Endometrial microvascular endothelial cells (primary cell): Measurements from ENCODE around the gene CSNK2A3. TPM values are rescaled to one million over a fixed set of nuclear protein-coding genes. Genes with fewer than 3 reads are reported as not detected.

ENCODE experiments used
- in situ Hi-C: cut with HindIII; loops from 2 replicates; pipeline ENCODE4 v1.10.0; 2017; ENCODE audit warnings: low sequenced_read_pairs, low pct_unique_long_range_greater_than_20kb; ENCODE audit errors: inconsistent ontology term
- total RNA-seq: library from RNA; depleted of rRNA; stranded (reverse); fragments of >200 nt; gene quantifications from one replicate; pipeline ENCODE4 v1.2.3, GENCODE V29; 2015; ENCODE audit errors: inconsistent ontology term

CSNK2A3 gene
- total RNA-seq, 1 donor from 2014 or later: 0.65 TPM

DNA sequence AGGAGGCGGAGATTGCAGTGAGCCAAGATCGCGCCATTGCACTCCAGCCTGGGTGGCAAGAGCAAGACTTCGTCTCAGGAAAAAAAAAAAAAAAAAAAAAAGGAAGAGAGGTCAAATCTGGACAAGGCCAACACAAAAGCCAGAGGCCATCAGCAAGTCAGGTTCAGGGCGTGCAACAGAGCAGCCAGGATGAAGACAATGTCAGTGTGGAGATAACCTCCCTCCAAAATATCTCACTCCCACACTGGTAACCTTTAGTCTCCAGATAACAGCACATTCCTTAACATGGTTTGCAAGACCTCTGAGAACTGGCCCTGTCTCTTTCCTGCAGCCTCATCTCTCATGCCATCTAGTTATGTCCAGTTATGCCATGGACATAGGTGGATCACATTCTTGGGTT, 4.7 kb downstream of the CSNK2A3 start:
- in situ Hi-C loops: no loop called here

DNA sequence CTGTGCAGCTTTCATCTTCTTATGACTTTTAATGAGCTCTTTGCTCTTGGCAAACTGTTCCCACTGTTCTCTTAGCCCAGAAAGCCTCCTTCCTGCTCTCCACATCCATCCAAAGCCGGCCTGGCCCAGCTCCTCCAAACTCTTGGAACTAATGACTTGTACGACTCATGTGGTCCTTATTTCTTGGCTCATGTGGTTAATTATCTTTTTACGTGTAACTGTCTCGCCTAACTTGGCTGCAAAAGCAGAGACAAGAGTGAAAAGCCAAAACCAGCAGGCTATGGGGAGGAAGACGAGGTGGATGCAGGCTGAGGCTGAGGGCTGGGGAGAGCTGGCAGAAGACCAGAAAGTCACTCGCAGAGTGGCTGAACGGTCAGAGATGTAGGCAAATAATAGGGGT, 5.5 kb downstream of the CSNK2A3 start:
- in situ Hi-C loops: no loop called here

DNA sequence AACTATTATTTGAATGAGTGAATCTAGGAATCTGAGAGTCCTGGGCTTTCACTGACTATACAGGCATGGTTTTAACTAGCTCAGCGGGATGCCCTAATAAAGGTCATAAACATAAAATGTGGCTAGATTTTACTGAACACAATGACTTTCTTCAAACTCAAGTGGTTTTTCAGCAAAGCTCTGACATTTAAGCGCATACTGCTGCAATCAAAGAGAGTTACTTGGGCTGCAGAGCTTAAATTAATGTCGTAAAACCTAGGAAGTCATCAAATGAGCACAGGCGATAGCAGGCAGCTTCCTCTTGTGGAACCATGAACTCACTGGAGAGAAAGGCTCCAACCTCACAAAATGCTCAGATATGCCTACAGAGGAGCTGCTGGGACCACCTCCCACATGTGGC, 6.7 kb downstream of the CSNK2A3 start:
- in situ Hi-C loops: no loop called here

DNA sequence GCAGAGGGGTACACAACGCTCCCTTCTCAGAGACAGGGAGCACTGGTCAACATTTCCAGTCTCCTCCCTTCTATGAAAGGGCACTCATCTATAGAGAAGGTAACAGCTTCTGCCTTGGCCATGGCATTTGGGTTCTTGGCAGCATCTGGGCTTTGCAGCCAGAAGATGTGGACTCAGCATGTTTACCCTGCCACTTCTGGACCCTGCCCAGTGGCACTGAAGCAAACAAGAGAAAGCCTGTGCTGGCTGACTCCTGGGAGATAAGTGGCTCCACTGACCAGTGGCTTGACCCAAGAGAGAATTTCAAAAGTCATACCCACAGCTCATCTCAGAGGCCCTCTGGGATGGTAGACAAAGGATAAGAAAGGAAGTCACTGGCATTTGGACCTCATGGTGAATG, 8.0 kb downstream of the CSNK2A3 start:
- in situ Hi-C loops: no loop called here

DNA sequence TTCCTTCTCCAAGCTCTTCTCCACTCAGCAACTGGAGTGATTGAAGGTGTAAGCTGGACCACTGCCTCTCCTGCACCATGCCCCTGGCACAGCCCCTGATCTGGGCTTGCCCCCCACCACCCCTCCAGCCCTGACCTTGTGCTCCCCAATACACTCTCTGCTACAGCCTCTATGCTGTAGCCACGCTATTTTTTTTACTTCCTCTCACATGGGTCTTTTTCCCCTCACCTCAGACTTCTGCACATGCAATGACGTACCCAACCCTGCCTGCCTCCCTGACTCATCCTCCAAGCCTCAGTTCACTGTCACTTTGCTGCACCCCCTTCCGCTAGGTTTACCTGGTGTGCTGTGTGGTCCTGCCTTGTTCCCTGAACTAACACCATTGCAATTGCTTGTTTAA, 9.0 kb downstream of the CSNK2A3 start:
- in situ Hi-C loops: no loop called here

DNA sequence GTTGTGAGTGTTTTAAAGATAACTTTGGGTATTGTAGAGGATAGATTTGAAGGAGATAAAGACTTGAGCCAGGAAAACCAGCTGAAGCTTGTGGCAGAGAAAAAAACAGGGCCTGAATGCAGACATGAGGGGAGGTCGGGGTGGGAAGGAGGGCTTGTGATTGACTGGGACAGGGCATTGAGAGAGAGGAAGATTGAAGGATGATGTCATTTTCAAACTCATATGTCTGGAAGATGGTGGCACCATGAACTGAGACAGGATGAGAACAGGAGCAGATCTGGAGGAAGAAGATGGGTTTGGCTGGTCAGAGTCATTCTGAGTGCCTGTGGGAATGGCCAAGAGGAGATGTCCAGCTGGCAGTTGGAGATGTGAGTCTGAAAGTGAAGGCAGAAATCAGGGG, 14.7 kb downstream of the CSNK2A3 start:
- in situ Hi-C loops: no loop called here

DNA sequence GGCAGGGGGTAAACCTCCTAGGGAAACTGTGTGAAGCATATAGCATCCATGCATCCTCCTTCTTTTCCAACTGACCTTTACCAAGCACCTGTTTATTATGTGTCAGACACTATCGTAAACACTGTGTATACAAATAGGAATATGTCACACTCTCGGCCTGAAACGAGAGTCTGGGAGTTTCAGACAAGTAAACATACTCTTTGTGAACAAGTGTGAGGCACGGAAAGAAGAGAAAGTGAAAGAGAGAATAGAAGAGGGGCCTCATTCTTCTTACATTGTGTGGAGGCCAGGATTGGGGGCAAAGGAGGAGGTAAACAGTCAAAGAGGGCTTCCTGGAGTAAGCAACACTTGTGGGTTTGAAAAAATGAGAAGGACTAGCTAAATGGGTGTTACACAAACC, 16.4 kb downstream of the CSNK2A3 start:
- in situ Hi-C loops: no loop called here

DNA sequence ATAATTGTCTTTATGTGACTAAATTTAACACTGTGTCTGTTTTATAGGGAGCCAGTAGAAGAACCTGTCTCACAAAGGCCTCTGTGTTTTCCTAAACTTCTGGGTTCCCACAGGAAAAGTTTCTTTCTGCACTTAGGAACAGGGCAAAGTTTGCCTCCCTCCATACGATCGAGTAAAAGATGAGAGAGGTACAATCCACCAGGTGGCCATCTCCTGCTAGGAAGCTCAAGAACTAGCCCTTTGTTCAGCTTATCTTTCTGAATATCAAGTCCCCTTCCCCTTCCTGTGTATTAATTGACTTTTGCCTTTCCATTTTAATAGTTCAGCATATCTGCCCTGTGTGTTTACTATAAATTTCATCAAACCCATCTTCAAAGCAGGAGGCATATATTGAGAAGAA, 18.0 kb downstream of the CSNK2A3 start:
- in situ Hi-C loops: no loop called here

DNA sequence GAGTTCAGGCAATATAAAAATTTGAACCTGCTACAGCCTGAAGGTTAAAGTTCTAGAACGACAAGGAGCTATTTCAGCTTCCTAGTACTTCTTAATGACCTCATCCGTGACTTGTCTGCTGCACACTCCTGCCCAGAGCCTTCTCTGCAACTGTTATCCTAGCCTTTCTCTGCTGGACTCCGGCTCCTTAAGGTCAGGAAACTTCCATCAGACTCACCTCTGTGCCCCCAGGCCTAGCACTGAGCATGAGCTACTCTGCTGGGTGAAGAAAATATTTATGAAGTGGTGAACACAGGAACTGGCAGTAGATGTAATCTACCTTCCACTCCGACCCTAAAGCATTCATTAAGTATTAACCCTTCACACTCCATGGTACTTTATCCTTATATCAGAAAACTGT, 18.4 kb downstream of the CSNK2A3 start:
- in situ Hi-C loops: no loop called here

DNA sequence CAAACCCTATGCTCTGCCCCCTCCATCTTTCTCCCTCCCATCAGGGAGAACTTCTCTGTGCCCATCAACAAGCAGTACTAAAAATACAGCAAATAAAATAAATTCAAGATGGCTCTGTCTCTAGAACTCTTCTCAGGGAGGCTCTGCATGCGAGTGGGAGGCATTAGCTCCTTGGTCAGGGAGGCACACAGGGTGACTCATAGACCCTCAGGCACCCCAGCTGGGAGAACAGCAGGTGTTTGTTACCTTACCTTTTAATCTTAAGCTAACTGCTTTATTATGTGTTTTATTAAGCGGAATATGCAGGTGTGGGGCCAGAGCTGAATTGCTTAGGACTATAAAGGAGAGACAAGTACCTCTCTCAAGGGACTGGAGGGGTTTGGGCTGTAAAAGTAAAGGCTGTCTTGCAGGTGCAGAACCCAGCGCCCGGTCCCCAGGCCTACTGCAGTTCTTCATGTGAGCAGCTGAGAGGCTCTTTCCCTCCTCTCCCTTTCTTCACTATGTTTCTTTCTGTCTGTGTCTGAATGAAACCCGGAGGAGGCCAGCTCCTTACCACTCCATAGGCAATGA, 20.8 kb downstream of the CSNK2A3 start:
- in situ Hi-C loops: no loop called here

DNA sequence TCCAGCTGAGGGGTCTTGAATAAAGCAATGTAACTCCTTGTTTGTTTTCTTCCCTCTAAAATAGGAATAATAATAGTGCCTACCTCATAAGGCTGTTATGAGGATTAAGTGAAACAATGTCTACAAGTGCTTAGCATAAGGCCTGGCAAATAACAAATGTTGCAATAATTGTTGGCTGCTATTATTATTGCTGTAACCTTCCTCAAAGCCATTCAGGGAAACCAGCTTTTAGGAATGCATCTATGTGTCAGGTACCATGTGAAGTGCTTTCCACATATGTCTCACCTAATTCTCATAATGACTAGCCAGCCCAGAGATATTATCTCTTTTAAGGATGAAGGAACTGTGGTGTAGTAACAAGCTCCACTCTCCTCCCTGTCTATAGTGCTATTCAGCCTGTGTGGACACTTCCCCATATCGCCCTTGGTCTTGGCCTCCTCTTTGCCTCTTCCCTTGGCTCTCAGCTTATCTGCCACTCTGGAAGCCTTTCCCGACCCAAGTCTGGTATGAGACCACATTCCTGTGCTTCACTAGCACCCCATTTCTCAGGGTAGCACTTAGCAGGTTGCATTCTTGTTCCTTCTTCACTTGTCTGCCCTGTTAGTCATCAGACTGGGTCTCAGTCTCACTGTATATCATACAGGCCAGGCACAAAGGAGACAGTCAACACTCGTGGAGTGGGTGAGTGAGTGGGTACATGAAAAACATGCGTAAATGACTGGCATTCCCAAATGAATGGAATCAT, 23.8 kb downstream of the CSNK2A3 start:
- in situ Hi-C loops: no loop called here

DNA sequence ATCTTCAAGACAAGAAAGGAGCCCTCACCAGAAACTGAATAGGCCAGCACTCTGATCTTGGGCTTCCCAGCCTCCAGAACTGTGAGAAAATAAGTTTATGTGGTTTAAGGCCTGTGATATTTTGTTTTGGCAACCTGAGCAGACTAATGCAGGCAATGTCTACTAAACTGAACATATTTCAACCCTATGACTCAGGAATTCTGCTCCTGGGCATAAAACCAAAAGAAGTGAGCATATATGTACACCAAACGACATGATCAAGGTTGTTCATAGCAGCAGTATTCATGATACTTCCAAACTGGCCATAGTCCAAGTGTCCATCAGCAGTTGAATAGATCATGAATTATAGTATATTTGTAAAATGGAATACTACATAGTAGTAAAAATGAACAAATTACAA, 29.0 kb downstream of the CSNK2A3 start:
- in situ Hi-C loops: no loop called here

DNA sequence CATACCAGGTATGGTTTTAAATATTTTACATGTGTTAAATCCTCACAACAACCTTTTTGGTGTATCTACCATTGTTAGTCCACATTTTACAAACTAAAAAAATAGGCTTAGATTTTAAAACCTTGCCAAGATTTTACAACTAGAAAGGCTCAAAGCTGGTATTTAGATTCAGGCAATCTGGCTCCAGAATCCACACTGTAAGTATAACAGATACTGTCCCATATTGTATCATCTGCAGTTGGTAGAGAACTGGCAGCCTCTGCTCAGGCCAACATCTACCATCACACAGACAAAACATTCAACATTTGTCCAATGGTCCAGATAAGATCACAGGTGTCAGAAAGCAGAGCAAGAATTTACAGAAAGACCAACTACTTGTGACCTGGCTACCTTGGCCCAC, 30.9 kb downstream of the CSNK2A3 start:
- in situ Hi-C loops: no loop called here

DNA sequence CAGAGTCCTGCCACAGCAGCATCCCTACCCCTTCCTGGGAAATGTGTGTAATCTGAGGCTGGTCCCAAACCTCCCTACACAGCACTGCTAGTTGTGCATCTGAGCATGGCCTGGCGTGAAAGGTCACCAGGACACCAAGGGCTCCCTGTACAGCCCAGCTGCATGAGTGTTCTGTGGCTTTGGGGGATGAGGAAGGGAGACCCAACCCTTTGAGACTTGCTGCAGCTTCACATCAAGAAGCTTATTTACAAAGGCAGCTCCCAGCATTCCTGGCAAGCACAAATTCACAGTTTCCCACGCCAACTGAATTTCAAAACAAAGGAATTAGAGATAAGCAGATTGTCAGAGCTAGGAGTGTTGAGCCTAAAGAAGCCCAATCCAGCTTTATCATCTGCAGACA, 32.2 kb downstream of the CSNK2A3 start:
- in situ Hi-C loops: no loop called here

DNA sequence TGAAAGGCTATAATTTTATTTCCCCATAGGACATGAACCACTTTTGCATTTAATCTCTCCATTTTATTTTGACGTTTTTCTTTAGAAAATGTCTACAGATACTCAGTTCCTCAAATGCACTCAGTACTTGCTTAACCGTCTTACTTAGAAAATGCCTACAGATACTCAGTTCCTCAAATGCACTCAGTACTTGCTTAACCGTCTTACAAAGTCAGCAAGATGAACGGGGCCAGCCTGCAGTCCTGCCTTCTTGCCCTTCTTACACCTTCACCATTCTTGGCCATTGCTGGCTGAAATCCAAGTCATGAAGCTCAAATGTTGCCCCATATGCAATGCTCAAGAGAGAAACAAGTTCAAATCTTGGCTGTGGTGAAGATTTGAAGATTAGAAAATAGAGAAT, 34.1 kb downstream of the CSNK2A3 start:
- in situ Hi-C loops: no loop called here

DNA sequence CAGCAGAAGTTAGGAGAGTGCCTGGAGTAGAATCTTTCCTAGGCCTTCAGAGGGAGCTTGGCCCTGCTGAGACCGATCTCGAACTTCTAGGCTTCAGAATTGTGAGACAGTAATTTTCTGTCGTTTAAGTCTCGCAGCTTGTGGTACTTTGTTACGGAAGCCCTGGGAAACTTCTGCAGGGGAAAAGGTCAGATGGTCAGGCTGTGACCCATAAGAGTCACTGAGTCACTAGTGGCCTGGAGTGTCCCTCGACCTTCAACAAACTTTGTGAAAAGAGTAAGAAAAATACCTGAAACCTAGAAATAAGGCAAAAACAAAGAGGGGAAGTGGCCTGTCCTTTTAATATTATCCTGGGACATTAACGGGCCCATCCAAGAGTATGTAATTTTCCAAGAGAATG, 34.6 kb downstream of the CSNK2A3 start:
- in situ Hi-C loops: no loop called here

DNA sequence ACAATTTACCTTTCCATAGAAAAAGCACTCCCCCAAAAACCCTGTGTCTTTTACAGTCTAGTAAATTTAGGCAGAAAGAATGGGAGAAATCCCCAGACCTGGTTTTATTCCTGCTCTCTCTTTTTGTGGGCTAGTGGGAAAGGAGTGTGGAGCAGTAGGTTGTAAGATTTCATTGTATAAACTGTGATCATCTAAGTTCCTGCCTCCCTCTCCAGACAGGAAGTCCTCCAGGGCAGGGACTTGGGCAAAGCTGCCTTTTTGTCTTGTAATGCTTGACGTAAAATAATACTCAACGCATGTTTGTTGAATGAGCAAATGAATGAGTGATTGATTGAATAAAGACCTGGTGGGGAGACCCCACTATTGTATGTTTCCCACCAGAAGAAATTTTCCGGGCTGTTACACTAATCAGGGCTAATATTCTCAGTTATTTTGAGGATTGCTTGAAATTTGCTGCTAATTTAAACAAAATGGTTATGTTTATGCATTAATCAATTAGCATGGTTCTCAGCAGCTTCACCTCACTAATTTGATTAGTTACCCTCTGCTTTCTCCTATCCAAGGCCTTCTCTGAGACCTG, 36.3 kb downstream of the CSNK2A3 start:
- in situ Hi-C loops: no loop called here

DNA sequence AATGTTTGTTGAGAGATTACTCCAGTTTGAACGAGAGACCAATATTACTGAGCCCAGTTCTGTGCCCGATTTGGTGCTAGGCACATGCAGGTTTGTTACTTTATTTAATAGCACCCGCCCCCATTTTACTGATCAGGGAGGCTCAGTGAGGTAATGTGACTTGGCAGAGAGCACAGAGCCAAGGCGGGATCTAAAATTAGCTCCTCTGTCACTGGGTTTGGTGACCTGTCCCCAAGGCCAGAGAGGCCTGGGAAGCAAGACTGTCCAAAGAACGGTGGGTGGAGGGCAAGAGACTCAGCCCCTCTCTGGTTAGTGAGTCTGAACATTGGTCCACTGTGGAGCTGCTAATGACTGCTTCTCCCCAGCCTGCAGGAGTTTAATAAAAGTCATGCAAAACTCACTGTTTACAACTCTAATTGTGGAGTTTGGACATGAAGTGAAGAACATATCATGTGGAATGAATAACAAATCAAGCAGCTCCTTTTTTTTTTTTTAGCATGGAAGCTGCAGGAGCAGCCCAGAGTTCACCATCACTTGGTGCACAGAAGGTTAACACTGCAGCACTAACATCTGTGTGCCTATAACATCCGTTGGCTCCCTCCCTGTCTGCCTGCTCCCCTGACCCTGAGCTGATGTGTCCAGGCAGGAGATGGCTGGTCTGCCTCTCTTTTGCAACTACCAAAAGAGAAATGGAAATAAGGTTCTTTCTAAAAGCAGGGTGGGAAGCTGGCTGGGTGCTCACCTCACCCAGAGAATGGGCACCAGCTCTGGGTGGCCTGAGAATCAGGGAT, 39.0 kb downstream of the CSNK2A3 start:
- in situ Hi-C loops: no loop called here

DNA sequence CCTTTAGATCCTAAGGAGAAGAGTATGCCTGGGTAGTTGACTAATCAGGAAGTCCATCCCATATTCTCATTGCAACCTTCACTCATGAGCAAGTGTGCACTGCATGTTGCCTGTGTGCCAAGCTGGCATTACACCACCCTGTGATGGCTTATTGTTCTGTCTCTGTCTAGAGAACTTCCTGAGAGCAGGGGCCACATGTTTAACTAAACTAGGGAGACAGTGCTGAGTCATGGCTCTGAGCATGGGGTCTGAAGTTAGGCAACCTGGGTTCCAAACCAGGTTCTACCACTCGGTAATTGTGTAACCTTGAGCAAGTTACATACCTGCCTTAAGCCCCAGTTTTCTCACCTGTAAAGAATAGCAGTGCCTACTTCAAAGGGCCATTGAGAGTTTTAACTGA, 39.6 kb downstream of the CSNK2A3 start:
- in situ Hi-C loops: no loop called here

DNA sequence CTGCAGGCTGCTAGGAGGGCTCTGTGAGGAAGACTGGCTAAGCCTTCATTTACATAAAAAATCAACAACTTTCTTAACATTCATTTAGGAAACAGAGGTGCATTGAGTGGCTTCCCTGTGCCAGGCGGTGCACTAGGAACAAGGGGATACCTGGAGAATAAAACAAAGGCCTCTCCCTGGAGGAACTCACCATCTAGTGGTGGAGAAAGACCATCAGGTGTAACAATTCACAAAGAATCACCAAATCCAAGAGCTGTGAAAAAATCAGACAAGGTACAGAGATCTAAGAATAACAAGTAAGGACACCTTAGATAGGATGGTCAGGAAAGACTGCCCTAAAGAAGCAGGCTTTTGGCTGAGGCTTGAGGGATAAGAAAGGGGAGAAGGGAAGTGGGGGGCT, 40.3 kb downstream of the CSNK2A3 start:
- in situ Hi-C loops: no loop called here
